GM12873 (cell line): ENCODE measurements around the gene CACNA2D4.

Experiments used
- TF ChIP-seq, protein P1 (sequence below): IDR thresholded peaks from 2 replicates; pipeline ENCODE4 v1.5.1; 2012; ENCODE audit warnings: low read depth, mild to moderate bottlenecking, moderate library complexity, low read length, control low read depth; ENCODE audit not compliant: insufficient read depth; ENCODE audit errors: missing control alignments

The CACNA2D4 gene

DNA sequence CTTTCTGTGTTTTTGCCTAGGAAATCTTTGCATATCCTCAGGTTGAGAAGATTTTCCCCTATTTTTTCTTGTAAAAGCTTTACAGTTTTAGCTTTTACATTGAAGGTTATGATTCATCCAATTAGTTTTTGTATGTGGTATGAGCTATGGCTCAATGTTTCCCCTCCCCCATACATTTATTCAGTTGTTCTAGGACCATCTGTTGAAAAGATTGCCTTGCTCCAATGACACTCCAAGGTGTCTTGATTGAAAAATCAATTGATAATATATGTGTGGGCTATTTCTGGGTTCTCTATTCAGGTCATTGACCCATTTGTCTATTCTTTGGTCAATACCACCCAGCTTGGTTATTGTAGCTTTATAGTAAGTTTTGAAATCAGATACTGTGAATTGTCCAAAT is 55.5 kb downstream of the CACNA2D4 start:
- TF ChIP-seq, protein P1, sequence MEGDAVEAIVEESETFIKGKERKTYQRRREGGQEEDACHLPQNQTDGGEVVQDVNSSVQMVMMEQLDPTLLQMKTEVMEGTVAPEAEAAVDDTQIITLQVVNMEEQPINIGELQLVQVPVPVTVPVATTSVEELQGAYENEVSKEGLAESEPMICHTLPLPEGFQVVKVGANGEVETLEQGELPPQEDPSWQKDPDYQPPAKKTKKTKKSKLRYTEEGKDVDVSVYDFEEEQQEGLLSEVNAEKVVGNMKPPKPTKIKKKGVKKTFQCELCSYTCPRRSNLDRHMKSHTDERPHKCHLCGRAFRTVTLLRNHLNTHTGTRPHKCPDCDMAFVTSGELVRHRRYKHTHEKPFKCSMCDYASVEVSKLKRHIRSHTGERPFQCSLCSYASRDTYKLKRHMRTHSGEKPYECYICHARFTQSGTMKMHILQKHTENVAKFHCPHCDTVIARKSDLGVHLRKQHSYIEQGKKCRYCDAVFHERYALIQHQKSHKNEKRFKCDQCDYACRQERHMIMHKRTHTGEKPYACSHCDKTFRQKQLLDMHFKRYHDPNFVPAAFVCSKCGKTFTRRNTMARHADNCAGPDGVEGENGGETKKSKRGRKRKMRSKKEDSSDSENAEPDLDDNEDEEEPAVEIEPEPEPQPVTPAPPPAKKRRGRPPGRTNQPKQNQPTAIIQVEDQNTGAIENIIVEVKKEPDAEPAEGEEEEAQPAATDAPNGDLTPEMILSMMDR, result no peak

- TF ChIP-seq, protein P1, result no peak
Measured at GRCh38 chr12:1859643-1860042, 58.8 kb downstream of the CACNA2D4 start.

DNA sequence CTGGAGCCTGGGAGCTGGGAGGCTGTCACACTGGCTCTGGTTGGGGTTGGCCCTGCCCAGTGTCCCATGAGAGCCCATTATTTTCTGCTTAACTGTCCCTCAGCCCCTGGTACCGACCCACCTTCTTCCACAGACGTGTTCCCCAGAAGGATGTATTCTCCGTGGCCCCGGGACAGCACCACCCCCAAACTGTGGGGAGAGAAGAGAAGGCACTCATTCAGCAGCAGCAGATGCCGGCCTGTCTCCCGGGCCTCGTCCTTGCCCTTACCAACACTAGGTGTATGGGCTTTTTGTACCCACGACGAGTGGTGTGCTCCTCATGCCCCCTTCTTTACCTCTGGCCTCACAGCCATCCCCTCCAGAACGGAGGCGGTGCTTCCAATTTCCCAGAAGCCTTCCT is 60.0 kb downstream of the CACNA2D4 start:
- TF ChIP-seq, protein P1, result no peak

DNA sequence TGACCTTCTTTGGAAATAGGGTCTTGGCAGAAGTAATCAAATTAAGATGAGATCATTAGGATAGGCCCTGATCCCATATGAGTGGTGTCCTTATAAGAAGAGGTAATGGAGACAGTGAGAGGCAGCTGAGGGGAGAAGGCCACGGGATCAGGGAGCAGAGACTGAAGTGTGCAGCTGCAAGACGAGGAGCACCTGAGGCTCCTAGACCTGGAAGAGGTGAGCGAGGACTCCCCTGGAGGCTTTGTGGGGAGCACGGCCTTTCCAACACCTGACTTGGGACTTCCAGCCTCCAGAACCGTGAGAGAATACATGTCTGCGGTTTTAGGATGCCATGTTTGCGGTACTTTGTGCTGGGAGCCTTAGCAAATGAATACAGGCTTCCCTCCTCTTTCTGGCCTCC is 60.6 kb downstream of the CACNA2D4 start:
- TF ChIP-seq, protein P1, result no peak

GRCh38 chr12:1857086-1857485 is 61.4 kb downstream of the CACNA2D4 start:
- TF ChIP-seq, protein P1, result no peak

DNA sequence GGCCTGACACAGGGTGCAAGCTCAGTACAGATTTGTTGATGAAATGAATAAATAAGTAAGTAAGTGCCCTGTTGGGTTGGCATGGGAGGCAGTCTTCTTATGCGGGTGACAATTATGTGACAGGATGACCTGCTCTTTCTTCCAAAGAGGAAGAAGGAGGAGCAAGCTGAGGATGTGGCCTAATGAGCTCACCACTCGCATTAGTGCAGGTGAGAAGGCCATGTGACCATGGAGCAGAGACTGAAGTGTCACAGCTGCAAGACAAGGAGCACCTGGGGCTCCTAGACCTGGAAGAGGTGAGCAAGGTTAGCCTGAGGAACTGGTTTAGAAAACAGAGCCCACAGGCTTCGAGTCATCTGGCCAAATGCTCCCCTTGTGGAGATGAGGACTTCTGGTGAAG is 63.2 kb downstream of the CACNA2D4 start:
- TF ChIP-seq, protein P1, result no peak

GRCh38 chr12:1853716-1854115 is 64.7 kb downstream of the CACNA2D4 start:
- TF ChIP-seq, protein P1, result no peak
